Kidney epithelial cell (primary cell): ENCODE data around the gene NACAD. TPM values are rescaled to one million over a fixed set of nuclear protein-coding genes. Genes with fewer than 3 reads are reported as not detected.

Experiments used
- DNase-seq: peaks from one replicate; pipeline ENCODE4 v3.0.0-alpha.2; 2010; ENCODE audit warnings: low read depth
- H3K27me3 ChIP-seq: 2 replicates; pipeline ENCODE4 v1.6.0; 2011; ENCODE audit warnings: low read length; ENCODE audit not compliant: control insufficient read depth, insufficient read depth
- H3K36me3 ChIP-seq: 2 replicates; pipeline ENCODE4 v1.5.1; 2011; ENCODE audit warnings: low read length; ENCODE audit not compliant: control insufficient read depth, insufficient read depth
- H3K4me3 ChIP-seq: 2 replicates; pipeline ENCODE4 v1.5.1; 2011; ENCODE audit warnings: low read depth, mild to moderate bottlenecking, control low read depth, low read length
- total RNA-seq: library from RNA; depleted of rRNA; stranded (reverse); fragments of >200 nt; gene quantifications from 2 replicates; pipeline ENCODE4 v1.2.3, GENCODE V29; 2015
- TF ChIP-seq, protein P1 (sequence below): IDR thresholded peaks from 2 replicates; pipeline ENCODE4 v1.5.1; 2011; ENCODE audit warnings: mild to moderate bottlenecking, moderate library complexity, low read length, control low read depth, inconsistent platforms; ENCODE audit not compliant: insufficient read depth, poor library complexity, severe bottlenecking

NACAD gene
- total RNA-seq, 1 donor from 2014 or later = 4.9 TPM

DNA sequence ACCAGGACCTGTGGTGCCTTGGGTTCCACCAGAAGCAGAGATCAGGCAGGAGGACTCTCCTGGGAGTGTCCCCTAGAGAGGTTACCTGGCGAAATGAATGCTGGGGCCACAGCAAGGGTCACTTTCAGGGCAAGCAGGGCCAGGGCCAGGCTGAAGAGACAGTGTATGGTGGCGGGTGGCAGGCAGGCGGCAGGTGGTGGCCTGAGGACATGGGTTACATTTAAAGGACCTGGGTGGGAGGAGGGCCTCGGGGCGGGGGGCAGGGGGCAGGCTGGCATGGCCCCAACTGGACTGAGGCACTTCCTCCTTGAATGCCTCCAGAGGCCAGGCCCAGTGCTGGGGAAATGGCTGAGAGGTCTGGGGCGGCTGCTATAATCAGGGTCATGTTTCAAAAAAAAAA is 37.4 kb upstream of the NACAD start:
- TF ChIP-seq, protein P1, sequence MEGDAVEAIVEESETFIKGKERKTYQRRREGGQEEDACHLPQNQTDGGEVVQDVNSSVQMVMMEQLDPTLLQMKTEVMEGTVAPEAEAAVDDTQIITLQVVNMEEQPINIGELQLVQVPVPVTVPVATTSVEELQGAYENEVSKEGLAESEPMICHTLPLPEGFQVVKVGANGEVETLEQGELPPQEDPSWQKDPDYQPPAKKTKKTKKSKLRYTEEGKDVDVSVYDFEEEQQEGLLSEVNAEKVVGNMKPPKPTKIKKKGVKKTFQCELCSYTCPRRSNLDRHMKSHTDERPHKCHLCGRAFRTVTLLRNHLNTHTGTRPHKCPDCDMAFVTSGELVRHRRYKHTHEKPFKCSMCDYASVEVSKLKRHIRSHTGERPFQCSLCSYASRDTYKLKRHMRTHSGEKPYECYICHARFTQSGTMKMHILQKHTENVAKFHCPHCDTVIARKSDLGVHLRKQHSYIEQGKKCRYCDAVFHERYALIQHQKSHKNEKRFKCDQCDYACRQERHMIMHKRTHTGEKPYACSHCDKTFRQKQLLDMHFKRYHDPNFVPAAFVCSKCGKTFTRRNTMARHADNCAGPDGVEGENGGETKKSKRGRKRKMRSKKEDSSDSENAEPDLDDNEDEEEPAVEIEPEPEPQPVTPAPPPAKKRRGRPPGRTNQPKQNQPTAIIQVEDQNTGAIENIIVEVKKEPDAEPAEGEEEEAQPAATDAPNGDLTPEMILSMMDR = no peak
- Histone ChIP-seq H3K27me3 (peaks cover 2% of the 10 kb centered on the region), H3K36me3 (no peaks in the 10 kb centered on the region), H3K4me3 (no peak overlapping the region)
- DNase-seq = no peak

DNA sequence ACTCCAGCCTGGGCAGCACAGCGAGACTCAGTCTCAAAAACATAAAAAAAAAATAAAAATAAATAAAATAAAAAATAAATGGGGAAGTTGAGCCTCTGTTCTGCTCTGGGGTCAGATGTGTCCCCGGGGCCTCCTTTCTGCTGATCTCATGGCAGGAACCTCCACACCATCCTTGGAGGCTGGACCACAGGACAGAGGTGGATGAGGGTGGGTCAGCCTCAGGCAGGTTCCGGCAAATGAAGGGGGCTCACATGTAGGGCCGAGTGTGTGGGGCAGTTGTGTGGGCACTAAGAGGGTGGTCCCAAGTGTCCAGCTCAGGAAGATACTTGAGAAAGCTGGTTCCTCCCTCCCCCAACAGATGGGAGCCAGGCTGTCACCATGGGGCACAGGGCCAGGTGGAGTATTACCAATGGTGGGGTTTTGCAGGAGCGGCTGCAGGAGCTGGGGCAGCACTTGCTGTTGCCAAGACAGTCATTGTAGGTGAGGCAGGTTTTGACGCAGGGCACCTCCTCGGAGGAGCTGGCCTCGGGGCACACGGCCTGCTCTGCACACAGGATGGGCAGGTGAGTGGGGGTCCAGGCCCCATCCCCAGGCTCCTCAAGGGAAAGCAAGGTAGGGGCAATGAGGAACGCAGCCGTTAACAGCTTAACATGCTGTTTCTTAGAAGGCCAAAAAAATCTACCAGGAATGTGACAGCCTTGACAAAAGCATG is 36.6 kb upstream of the NACAD start:
- H3K36me3 ChIP-seq = no peaks in the 10 kb centered on the region
- DNase-seq = no peak
- no peak overlapping the region for H3K4me3 ChIP-seq
- TF ChIP-seq, protein P1 = no peak
- peaks cover 2% of the 10 kb centered on the region for H3K27me3 ChIP-seq

DNA sequence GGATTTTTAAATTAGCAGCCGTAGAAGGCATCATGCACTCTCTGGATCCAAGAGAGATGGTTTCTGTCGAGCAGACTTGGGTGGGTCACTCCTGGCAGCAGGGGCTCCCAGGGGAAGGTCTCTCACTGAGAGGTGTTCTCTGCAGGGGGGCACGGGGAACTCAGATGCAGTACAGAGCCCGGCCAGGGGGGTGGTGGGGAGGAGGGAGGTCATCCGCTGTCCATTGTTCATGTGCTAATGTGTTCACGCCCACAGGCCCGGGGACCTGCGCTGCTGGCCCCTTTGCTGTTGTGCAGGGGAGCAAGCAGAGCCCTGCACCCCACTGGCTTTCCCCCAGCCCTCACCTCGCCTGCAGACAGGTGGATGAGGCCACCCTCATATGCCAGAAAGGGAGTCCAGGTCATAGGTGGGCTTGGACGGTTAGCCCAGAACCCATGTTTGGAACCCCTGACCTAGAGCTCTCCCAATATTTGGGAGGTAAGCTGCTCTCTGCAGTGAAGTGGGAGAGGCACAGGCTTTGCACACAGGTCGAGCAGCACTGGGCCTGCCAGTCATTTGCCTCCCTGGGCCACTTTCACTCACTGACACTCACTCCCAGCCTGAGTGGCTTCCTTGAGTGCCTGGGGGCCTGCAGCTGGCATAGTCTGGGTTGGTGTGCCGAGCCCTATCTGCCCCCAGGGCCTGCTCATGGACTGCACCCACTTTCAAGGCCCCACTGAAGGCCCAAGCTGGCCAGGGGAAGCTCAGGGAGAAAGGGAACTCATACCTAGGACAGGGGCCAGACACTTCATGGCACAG is 35.3 kb upstream of the NACAD start:
- no peak overlapping the region for H3K4me3 ChIP-seq
- no peaks in the 10 kb centered on the region for H3K27me3 ChIP-seq
- no peak for DNase-seq
- TF ChIP-seq, protein P1 = no peak
- H3K36me3 ChIP-seq = no peaks in the 10 kb centered on the region

DNA sequence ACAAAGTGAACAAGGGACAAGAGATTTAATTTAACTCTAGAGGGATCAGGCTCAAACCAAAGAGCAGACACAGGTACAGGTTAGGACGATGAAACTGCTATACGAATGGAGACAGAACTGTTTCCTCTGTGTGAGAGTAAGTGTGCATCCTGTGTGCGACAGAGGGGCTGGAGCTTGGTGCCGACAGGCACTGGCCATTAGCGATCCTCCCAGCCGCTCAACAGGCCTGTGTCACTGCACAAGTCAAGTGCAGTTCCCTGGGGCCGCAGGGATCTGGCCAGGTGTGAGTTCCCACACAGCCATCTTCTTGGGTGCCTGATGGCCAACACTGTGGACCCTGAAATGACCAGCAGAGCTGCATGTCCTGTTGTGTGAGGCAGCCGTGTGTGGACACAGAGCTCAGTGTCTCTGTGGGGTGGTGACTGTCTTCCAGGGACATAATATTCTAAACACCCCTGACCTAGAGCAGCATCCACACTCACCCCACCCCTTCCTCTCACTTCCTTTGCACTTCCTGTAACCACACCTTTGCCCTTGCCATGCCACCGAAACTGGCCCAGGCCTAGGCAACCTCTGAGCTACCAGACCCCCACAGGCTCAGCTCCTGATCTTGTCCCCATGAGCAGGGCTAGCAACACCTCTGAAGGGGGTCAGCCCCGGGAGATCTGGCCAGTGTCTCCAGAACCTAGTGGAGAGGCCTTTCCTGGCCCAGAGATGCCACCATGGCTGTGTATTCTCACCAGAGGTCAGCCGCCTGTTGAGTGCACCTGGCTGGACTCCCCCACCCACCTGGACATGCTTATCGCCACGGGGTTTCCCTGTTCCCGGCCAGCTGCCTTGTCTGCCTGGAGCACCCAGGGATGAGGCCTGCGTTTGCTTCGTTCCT is 34.4 kb upstream of the NACAD start:
- TF ChIP-seq, protein P1 = no peak

GRCh38 chr7:45119550-45119949 is 30.8 kb upstream of the NACAD start:
- Histone ChIP-seq H3K4me3 (no peak overlapping the region), H3K36me3 (no peaks in the 10 kb centered on the region), H3K27me3 (peaks cover 3% of the 10 kb centered on the region)
- TF ChIP-seq, protein P1 = no peak
- DNase-seq = no peak

More for the DNA sequence above, 34.4 kb upstream of the NACAD start:
- H3K4me3 ChIP-seq = no peak overlapping the region
- DNase-seq = no peak
- no peaks in the 10 kb centered on the region for H3K27me3 ChIP-seq
- no peaks in the 10 kb centered on the region for H3K36me3 ChIP-seq
